Measurements from ENCODE around the gene SPATA33.
"Not testable (repeated sequence)": the region's sequence is repeated elsewhere in the genome, so short reads cannot be mapped to it uniquely, and the experiment has no call there.

Gene SPATA33

GRCh38 chr16:89693931-89694783 is 36.5 kb downstream of the SPATA33 start:
- no peak for DNase-seq (ENCODE audit: low spot score)

DNA sequence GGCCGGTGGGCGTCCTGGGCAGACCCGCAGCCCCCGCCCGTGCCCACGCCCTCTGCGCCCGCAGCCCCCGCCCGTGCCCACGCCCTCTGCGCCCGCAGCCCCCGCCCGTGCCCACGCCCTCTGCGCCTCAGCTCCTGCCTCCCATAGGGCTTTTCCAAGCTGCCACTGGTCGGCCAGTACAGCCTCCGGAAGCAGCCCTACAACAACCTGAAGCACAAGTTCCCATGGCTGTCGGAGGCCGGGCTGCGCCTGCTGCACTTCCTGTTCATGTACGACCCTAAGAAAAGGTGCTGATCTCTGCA is 37.1 kb downstream of the SPATA33 start:
- DNase-seq (ENCODE audit: low spot score), result not testable (repeated sequence)

DNA sequence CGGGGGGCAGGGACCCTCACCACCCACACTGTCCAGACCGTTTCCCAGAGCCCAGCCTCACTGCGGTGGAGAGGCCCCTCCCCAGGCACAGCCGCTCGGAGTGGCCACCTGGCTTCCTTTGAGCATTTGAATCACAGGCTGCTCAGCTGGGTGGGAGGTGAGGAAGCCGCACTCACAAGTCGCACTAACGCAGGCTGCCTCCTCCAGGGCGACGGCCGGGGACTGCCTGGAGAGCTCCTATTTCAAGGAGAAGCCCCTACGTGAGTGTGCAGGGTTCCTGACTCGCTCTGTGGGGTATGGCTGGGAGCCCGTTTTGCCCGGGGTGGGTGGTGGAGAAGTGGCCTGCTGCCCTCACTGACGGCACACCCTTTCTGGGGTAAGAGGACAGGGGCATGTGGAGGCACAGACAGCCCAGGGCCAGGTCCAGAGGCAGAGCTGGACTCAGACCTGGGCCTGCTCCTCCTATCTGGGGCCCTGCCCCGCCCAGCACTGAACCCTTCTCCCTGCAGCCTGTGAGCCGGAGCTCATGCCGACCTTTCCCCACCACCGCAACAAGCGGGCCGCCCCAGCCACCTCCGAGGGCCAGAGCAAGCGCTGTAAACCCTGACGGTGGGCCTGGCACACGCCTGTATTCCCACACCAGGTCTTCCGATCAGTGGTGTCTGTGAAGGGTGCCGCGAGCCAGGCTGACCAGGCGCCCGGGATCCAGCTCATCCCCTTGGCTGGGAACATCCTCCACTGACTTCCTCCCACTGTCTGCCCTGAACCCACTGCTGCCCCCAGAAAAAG is 37.6 kb downstream of the SPATA33 start:
- no peak for DNase-seq (ENCODE audit: low spot score)

- DNase-seq (ENCODE audit: low spot score), result no peak
Observed at GRCh38 chr16:89695875-89696669, 38.4 kb downstream of the SPATA33 start.

GRCh38 chr16:89696670-89697128 is 39.1 kb downstream of the SPATA33 start:
- DNase-seq (ENCODE audit: low spot score), result no peak

- no peak for DNase-seq (ENCODE audit: low spot score)
Observed at GRCh38 chr16:89697161-89697615, 39.6 kb downstream of the SPATA33 start.

GRCh38 chr16:89697616-89698331 is 40.1 kb downstream of the SPATA33 start:
- no peak for DNase-seq (ENCODE audit: low spot score)

DNA sequence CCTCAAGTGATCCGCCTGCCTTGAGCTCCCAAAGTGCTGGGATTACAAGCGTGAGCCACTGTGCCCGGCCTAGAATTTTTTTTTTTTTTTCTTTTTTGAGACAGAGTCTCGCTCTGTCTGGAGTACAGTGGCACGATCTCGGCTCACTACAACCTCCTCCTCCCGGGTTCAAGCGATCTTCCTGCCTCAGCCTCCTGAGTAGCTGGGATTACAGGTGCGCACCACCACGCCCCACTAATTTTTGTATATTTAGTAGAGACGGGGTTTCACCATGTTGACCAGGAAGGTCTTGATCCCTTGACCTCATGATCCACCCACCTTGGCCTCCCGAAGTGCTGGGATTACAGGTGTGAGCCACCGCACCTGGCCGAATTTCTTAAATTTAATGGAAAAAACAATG is 41.1 kb downstream of the SPATA33 start:
- DNase-seq (ENCODE audit: low spot score), result not testable (repeated sequence)

DNA sequence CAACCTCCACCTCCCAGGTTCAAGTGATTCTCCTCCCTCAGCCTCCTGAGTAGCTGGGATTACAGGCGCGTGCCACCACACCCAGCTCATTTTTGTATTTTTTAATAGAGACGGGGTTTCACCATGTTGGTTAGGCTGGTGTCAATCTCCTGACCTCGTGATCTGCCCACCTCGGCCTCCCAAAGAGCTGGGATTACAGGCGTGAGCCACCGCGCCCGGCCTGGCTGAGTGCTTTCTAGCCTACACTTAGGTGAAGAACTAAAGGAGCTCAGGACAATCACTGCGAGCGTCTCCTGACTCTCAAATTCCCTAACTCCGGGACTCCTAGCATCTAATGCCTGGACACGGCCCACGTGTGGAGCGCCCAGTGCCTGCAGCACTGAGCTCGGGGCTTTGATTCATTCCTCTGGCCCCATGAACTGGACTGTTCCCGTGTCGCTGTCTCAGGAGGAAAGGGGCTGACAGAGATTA is 42.0 kb downstream of the SPATA33 start:
- DNase-seq (ENCODE audit: low spot score), result not testable (repeated sequence)

DNA sequence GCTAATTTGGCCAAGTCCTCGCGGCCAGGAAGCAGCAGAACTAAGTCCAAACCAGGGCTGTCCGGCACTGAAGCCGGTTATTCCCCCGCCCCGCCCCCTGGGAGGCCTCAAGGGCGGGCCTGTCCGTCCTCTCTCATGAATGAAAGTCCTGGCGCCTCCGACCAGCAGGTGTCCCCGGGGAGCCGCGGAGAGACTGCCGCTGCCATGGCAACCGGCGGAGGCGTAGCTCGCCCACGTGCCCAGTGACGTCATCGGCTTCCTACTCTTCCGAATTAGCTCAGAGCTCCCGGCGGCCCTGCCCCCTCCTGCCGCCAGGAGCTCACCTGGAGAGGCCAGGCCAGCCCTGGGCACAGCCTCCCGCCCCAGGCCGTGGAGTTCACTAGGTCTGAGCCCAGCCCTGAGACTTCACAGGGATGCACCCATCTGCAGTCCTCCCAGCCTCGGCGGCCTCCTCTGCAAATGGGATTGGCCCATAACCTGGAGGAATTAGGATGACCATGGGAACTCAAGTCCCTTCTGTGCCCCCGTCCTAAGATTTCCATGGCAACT is 42.5 kb downstream of the SPATA33 start:
- DNase-seq (ENCODE audit: low spot score), result peak; percentile 96

GRCh38 chr16:89700649-89701424 is 43.2 kb downstream of the SPATA33 start:
- DNase-seq (ENCODE audit: low spot score), result no peak

GRCh38 chr16:89701425-89702406 is 44.1 kb downstream of the SPATA33 start, which contains the start of gene SPATA2L:
TSS of gene SPATA2L (minus strand) at chr16:89701705. CDS start at chr16:89701232, 473 bp downstream.
- DNase-seq (ENCODE audit: low spot score), result peak; percentile 95

GRCh38 chr16:89704281-89704680 is 46.6 kb downstream of the SPATA33 start:
- no peak for DNase-seq (ENCODE audit: low spot score)

DNA sequence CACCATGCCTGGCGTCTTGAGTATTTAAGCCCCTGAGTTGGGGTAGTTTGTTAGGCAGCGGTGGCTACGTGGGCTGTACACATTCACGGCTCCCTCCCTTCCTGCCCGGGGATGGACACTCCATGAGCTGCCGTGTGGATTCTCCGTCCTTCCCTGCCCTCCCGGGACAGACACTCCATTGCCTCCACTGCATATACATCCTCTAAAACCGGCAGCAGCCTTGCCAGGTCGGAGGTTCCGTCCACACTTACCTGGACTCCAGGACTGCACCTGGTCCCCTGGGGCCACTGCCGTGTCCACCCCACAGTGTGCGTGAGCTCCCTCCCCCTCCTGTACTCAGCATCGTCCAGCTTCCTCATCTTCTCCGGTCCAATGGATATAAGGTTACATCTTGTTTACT is 47.4 kb downstream of the SPATA33 start:
- DNase-seq (ENCODE audit: low spot score), result no peak

- DNase-seq (ENCODE audit: low spot score), result no peak
Observed at GRCh38 chr16:89706518-89707260, 49.1 kb downstream of the SPATA33 start.

GRCh38 chr16:89707695-89708094 is 50.1 kb downstream of the SPATA33 start:
- no peak for DNase-seq (ENCODE audit: low spot score)

DNA sequence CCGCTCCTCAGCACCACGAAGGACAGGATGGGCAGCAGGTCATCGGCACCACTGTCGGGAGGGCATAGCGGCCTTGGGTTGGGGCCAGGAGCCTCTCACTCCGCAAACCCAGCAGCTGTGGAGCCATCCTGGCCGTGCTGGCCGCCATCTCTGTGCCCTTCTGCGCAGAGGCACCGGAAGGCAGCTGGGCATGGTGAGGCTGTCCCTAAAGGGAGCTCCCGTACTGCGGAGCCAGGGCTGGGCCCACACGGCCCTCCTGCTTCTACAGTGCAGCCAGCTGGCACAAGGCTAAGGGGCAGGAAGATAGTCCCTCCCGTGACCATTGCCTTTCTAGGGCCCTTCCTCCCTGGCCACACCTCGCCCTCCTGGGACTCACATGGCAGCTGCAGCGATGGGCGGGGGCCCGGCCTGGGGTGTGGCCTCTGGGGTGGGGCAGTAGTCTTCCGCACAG is 50.9 kb downstream of the SPATA33 start:
- no peak for DNase-seq (ENCODE audit: low spot score)

DNA sequence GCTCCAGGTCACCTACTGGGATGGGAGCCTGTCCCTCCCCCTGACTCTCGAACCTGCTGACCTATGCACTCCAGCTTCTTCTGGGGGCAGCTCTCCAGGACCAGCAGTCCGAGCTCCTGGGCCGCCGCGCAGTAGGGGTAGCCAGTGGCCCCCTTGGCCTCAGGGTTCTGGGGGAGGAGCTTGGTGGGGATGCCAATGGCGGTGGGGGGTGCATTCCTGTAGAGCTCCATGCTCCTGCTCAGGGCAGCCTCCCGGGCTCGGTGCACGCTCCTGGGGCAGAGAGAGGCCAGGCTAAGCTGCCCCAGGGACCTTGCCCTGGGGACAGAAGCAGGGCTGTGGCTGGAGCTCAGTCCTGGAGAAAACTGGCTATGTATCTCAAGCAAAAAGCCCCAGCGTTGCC is 51.5 kb downstream of the SPATA33 start:
- DNase-seq (ENCODE audit: low spot score), result no peak

All from activated CD4-positive, alpha-beta T cell treated with anti-CD3 and anti-CD28 coated beads, Interleukin-2, Interleukin-4, amounts not matched to agents 100 ng/mL and 50 ng/mL, durations not matched to agents 16 hours and 8 hours (primary cell).